SIG-M5 treated with dmso at 0.1 percent for 504 hours (cell line): ENCODE data around the gene C1QB.
"Not testable (repeated sequence)": the region's sequence is repeated elsewhere in the genome, so short reads cannot be mapped to it uniquely, and the experiment has no call there.

Experiments
- DNase-seq: peaks from one replicate; lab custom pipeline; 2025; ENCODE audit not compliant: unreplicated experiment; lab: John Stamatoyannopoulos, UW

The C1QB gene

DNA sequence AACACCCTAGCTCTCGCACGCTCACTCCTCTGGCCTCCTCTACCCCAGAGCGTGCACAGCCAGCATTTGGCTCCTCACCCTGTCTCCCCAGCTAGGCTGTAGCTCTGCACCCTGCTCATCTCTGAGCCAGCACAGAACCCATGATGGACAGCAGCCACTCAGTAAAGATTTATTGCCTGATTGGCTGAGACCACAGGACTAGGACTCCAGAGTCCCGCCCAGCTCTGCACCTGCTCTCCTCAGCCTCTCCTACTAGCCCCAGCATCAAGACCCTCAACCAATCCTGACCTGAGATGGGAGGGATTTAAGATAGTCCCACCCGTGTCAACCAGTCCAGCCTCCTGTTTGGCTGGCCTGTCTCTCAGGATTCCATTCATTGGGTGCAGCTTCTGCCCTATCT, 9.3 kb downstream of the C1QB start:
- no peak for DNase-seq

- no peak for DNase-seq
These were observed 10.0 kb downstream of the C1QB start for GRCh38 chr1:22662986-22663408.

DNA sequence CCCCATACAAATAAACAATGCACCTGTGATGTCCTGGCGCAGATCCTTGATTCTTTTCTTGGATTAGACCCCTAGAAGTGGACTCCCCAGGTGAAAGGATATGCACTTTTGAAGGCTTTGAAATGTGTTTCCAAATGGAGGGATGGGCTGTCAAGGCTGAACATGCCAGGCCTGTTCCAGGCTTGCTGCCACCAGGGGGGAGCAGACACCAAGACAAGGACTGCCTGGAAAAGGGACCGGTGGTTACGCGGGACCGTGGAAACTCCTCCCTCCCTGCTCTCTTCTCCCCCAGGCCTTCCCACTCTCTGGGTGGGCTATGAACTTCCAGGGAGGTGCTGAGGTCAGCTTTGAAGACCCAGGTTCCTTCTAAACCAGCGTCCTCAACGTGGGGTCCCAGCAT, 12.7 kb downstream of the C1QB start:
- DNase-seq = no peak

DNA sequence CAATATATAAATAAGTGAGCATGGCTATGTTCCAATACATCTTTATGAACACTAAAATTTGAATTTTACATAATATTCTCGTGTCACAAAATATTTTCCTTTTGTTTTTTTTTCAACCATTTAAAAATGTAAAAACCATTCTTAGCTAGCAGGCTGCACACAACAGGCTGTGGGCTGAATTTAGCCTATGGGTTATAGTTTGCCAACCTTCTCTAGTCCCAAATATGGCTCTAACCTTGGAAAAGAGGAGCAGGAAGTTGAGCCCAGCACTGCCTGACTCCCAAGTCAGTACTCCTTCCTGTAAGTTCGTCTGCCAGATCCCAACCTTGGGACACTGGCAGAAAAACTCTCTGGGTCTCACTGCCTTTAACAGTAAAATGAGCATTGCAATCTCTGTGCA, 13.4 kb downstream of the C1QB start:
- DNase-seq = no peak

- not testable (repeated sequence) for DNase-seq
These were observed 15.8 kb downstream of the C1QB start for GRCh38 chr1:22668840-22669239.

DNA sequence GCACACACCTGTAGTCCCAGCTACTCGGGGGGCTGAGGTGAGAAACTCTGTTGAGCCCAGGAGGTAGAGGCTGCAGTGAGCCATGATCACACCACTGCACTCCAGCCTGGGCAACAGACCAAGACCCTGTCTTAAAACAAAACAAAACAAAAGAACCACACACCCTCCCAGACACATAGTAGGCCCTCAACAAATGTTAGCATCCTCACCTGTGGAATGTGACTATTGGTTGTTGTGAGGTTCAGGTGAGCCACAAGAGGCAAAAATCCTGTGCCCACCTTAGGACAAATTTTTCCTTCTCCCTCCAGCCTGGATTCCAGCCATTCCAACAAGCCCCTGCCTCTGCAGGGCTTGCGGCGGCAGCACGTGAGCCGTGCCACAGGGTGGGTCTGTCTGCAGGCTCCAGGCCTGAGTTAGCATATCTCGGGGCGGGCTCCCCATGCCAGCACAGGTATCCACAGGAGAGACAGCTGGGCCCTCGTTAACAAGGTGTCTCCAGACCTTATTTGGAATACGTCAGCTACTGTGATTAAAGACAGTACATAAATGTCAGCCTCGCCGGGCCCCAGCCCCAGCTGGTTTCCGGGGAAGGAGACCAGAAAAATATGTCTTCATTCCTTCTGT, 17.4 kb downstream of the C1QB start:
- no peak for DNase-seq

DNA sequence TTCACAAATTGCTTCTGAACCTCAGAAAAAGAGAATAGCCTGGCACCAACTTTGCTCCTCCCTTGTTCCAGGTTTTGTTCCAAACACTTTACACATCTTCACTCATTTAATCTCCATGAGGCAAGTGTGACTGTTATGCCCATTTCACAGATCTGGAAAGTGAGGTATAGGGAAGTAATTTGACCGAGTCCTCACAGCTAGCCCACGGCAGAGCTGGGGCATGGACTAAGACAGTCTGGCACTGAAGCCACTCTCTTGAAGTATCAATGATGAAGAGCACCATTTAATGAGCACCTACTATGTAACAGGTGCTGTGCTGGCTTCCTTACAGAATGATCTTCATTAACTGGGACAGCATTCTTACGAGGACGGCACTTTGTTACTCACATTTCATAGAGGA, 19.0 kb downstream of the C1QB start:
- DNase-seq = no peak

DNA sequence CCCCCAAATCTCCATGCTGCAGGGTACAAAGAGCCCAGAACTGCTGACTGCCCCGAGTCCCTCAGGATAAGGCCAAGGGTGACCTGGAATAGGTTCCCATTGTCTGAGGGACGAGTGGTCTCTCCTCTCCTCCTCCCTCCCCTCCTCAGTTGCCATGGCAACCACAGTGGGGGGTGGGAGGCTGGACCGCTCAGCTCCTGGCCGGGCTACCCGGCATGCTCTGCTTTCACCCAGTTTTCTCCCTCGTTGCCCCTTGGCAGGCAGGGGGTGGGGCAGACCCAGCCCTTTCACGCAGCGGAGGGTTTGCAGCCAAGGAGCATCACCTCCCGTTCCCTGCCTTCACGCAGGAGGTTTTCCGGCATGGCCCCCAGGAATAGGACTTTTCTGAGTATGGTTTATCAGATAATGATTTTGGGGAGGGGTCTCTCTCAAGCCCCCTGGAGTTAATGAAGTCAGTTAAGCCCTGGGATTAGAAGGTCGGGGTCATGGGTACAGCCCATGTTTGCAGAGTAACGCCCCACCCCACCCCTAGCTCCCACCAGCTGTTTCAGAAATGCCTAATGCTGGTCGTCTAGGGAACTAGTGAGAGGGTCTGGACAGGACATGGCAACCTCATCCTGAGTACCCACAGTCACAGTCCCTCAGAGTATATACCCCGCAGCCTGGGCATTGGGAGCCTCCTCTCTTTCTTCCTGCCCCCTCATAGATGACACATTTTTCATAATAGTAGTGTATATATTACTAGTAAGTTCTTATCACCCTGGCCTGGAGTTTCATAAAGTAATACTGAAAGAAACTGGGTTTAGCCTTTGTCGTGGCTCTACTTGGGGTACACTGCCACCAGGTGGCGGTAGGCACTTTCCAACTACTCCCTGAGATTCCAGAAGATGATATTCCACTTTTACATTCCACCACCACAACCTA, 20.7 kb downstream of the C1QB start:
- DNase-seq = peak; percentile 31

DNA sequence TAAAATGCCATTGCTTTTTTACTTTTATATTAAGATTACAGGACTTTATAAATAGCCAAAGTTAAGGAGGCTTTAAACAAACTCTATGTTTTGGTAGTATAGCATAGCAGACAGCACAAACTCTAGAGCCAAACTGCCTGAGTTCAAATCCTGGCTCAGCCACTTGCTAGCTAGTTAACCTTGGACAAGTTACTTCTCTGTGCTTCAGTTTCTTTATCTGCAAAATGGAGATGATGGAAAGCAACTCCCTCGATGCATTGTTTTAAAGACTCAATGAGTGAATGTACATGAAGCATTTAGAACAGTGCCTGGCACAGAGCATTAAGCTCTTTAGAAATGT, 21.3 kb downstream of the C1QB start:
- DNase-seq = no peak

- not testable (repeated sequence) for DNase-seq
These were observed 23.1 kb downstream of the C1QB start for GRCh38 chr1:22676151-22676550.

- no peak for DNase-seq
These were observed 24.0 kb downstream of the C1QB start for GRCh38 chr1:22676916-22677583.

DNA sequence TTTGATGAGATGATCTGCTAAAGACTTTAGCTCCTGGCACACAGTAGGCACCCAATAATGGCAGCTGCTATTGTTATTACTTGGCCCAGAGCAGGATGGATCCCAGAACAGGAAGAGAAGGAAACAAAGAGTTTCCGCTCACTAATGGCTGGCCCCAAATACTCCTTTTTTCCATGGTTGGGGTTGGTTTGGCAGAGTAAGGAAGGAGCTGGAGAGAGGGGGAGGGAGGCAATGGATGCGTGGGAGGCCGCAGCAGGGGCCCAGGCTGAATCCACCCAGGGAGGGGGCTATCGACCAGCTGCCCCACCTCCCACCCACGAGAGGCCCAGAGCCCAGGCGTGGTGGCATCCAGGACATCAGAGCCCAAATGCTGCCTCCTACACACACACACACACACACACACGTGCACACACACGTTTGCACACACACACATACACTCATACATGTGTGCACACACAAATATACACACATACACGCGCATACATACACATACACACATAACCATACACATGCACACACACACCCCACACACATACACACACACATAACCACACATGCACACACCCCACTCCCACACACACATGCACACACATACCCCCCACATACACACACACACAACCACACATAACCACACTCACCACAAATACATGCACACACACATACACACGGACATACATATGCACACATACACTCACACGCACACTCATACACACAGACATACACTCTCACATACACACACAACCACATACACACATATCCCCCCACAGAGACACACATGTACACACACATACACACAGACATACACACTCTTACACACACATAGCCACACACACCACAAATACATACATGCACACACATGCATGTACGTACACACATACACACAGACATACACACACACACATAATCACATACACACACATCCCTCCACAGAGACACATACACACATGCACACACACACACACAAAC, 25.2 kb downstream of the C1QB start:
- no peak for DNase-seq

DNA sequence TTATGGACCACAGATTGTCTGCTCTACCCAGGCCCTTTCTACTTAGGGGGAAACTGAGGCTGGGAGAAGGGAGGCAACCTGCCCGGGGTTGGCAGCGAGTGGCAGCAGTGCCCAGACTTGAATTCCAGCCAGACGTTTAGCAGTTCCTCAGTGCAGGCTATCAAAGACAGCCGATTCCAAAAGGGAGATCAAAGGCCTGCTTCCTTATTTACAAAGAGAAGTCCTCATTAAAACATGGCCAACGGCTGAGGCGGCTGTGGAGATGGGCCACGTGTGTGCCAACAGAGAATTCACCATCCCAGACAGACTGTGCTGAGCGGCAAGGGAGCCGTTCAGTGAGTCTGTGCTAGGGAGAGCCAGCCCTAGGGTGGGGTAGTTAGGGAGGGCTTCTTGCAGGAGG, 27.7 kb downstream of the C1QB start:
- no peak for DNase-seq

- DNase-seq = no peak
These were observed 28.7 kb downstream of the C1QB start for GRCh38 chr1:22681556-22682276.

DNA sequence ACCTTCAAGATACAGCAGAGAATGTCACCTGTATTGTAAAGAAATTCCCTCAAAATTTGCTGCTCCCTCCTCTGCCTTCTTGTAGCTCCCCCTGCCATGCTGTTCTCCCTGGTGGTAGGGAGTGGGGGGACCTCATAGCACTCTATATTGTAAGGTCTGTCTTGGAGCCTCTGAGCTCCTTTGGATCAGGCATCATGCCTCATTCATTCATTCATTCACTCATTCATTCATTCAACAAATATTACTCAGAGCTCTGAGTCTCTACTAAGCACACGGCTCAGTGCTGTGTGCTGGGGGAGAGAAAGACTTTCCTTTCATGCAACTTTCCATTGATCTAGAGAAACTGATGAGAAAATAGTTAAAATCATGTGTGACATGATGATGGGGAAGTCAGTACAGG, 30.5 kb downstream of the C1QB start:
- DNase-seq = no peak

- no peak for DNase-seq
These were observed 32.6 kb downstream of the C1QB start for GRCh38 chr1:22685591-22686059.

DNA sequence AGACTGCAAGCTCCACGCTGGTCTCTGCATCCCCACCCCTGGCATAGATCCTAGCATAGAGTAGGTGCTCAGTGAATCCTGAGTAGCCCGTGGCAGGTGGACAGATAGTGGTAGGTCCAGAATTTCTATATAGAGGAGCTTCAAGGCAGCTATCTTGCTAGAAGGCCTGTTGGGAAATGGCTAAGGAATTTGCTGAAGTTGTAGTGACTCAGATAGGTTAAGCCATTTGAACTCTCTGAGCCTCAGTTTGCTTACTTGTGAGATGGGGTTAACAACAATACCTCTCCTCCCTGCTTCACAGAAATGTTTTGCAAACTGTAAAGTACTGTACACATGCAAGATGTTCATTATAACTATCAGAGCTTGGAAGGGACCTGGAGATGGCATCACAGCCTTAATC, 34.2 kb downstream of the C1QB start:
- no peak for DNase-seq

- DNase-seq = no peak
These were observed 35.4 kb downstream of the C1QB start for GRCh38 chr1:22688466-22688865.

DNA sequence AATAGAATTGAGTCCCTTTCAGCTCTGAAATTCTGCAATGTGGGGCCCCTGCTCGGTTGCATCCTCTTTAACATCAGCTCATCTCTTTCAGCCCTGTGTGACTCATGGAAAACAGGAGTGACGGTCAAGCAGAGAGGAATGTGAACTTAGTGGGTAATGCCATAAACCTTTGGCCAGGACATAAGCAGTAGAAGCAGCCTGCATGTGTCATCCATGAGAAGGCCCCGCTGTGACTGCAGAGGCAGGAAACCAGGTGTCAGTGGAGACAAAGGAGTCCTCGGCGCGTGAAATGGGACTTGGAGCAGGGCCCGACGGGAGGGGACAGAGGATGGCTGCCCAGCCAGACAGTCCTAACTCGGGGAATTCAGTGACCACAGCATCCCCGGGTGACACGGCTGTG, 36.5 kb downstream of the C1QB start:
- no peak for DNase-seq
